ENCODE results near the gene CHST15.

The CHST15 gene

DNA sequence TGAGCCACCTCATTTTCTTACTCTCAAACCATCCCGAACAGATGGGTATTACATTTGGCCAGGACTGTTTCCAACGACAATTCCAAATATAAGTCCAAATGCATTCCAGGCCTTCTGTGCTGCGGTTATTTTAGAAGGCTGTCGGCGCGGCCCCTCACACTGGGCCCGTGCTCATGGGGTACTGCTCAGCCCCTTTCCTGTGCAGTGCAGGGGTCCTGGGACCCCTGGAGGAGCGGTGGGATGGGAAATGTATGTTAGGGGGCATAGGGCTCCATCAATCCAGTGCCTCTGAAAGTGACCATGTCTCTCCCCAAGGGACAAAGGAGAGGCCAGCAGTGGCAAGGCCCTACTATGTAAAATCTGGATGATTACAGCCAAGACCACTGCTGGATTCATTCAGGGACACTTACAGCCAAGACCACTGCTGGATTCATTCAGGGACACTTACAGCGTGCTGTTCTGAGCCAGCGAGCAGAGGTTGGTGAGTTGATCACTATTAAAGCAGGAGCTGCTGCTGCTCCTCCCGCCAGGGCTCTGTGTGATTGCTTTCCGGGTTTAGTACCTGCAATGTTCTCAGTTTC, 66.3 kb downstream of the CHST15 start:
- no peak for DNase-seq

DNA sequence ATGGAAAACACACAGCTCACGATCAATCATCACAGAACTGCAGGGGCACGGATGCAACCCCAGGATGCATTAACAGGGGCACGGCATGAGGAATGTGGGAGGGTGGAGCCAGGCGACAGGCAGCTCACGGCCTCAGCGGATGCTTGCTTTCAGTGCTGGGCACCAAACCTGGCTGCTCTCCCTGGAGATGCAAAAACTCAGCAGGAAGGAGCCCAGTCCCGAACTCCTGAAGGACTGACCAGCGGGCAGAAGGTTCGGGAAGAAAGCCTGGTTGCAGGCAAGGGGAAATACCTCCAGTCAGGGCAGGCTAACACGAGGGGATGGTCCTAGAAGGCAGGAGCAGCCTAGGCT, 66.8 kb downstream of the CHST15 start:
- DNase-seq = no peak

DNA sequence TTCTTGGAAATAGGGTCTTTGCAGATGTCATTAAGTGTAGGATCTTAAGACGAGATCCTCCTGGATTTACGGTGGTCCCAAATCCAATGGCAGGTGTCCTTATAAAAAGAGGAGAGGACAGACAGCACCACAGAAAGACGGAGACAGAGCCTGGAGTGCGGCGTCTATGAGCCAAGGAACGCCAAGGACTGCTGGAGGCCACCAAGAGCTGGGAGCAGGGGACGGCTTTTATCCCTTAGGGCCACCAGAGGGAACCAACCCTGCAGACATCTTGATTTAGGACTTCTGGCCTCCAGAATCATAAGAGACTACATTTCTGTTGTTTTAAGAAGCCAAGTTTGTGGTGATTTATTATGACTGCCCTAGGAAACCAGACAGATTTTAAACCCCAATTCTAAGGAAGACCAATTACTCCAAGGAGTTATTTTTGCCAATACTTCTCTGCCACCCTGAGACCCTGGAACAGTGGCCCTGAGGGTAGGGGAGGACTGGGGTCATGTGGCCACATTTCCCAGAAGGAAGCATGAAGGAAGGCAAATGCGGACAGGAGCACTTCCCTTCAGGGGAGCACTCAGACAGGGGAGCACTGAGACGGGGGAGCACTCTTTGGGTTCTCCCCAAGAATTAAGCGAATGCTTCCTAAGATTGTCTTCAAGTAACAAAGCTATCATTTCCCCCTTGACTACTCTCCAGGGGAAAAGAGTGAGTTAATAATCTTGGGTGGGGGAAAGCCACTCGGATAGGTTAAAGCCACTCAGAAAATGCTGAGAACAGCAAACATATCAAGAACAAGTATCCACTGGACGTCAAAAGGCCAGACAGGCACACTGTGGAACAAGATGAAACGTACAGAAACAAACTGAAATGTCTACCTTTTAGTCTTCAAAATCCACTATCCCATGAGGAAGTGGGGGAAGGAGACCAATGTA, 67.5 kb downstream of the CHST15 start:
- DNase-seq = no peak

DNA sequence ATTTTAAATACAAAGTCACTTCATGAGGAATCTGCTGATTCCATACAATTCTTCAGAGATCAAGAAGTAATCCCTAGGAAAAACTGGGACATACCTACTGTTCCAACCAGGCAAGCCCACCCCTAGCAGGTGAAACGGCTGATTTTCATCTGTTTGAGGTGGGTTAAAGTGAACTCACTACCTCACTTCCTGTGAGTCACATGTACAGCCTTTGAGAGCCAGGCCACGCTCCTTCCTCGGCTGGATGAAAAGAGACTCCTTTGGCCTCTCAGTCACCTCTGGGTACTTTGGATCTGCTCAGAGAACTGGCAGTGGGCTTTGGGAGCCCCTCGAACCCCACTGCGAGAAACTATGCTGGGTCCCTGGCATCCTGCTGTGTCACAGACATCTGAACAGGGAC, 68.2 kb downstream of the CHST15 start:
- DNase-seq = no peak

DNA sequence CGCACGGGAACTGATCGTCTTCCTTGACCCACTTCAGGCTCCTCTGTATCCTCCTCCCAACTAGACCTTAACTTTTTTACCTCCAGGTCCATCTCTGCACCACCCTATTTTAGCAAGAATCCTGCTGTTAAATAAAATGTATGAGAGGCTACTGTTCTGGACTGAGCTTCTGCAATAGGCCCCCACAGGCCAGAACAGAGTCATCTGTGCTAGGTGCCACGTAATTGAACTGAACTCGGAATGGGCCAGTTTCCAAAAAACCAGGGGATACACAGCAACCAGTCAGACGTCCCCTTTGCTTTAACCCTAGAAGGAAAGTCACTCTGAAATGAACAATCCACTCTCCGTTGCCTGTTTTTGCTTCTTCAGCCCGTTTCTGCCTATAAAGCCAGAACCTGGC, 71.3 kb downstream of the CHST15 start:
- no peak for DNase-seq

DNA sequence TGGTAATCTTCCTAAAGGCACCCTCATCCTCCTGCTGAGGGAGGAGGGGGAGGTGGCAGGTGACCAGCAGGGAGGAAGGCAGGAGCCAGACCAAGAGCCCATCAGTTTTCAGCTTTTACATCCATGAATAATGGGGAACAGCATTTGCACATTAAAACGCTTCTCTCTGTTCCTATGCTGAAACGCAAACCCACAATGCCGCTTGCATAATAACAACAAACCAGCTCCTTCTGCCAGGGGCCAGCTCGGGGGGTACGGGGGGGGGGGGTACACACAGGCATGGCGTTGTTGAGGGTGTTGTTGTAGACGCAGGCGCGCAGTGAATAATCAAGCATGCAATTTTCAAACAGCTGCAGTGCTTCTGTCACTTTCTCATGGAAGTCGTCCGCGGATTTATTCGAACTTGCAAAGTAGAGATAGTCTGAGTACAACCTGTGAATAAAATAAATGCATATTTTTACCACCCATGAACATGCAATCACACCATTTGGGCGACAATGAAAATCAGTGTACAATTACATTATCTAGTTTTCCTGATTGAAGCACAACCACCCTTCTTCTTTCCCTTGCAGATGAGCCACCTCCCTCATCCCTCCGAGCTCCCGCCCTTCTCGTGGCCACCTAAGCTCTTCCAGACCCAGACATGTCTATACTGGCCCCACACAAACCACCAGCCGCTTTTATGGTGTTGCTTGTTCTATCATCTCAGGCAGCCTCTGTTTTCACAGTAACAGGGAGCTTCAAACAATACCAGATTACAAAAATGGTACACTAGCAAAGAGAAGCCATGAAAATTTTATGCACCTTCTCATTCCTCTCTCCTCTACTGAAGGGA, 72.2 kb downstream of the CHST15 start:
- no peak for DNase-seq

DNA sequence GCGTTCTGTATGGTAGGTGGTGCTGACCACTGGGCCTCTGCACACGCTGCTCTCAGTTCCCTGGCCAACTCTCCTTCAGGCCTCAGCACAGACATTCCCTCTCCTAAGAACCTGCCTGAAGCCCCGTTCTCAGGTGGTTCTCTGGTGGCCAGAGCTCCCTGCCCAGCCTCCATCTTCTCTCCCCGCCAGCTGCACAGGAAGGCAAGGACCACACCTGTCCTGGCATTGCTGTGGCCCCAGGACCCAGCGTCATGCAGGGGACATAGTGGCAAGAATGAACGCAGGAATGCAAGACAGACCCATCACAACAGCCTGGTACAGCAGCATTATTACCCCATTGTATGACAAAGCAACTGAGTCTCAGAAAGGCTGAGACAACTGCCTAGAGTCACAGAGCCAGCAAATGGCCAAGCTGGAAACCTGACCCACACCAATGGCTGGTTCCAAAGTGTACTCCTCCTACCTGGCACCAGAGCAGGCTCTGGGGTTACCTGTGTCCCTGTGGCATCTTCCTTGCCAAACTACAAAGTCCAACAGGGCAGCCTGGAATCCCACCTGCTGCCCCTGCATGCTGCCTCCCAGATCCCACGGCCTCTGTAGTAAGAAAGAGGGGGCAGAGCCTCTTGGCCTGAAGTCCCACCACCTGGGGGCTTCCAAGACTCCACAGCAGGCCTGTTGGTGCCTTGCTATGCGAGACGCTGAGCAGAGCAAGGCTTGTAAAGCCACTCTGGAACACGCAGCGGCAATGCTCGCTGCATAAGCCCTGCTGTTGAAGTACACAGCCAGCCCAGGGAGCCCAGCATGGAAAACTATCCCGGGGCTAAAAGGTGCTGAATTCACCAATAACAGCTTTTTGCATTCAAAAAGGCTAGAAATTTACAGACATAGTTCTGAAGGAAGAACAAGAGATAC, 73.3 kb downstream of the CHST15 start:
- no peak for DNase-seq

DNA sequence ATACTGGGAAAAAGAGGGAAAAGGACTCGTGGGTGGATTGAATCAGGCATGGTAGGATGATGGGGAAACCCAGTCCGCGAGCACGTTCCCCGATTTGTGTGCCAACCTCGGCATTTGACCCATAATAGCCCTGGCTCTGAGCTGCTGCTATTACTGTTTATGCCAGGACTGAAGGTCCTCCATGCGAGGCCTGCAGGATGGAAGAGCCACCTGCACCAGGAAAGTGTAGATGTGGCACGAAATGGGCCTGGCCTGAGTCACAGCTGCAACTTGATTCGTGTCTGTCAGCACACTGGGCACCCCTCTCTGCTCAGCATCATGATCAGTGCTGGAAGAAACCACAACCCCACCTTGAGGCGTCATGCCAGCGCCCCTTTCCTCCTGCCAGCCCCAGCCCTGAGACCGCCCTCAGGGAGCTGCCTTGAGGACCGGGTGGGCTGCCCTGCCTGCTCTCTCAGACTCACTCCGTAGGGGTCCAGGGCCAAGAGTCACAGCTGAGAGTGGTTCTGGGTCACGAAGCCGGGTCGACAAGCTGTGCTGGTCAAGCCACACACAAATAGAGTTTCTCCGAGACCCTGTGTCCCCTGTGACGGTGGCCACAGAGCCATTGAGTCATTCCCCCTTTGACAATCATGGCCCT, 74.4 kb downstream of the CHST15 start:
- no peak for DNase-seq

DNA sequence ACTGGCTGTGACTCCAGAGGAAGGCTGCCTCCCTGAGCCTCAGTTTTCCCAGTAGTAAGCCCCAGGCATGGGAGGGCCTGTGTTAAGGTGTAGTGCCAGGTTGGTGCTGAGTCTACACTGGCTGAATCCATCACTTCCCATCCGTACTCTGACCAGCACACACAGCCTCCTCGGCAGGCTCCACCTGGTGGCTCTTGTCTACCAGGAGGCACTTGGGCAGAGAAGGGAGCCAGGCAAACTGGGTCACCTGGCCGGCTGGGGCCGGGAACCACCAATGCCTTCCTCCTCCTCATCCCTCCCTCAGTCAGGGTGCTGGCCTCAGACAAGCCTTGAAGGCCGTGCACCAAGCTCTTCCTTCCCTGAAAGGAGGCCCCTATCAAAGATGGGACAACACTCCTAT, 75.7 kb downstream of the CHST15 start:
- DNase-seq = no peak

DNA sequence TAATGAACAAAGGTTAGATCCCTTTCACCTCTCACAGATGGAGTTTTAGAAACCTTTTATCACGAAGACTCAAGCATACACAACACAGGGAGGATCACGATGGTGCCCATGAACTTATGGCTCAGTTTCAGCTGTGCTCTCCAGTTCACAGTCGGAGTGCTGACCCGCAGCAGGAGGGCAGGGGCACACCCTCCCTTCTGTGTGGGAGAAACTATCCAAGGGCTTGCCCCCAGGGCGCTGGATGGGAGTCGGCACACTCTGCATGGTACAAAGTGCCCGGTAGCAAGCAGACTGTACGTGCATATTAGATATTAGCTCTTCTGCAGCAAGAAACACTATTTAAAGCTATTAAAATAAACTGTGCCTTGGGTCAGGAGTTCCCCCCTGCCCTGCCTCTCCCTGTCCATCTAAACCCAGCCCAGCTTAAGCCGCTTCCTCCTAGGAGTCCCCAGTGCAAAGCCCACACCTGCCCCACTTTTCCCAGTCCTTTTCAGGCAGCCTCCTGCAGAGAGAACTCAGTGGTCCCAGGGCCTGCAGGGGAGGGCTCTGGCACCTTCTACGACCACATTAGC, 76.5 kb downstream of the CHST15 start:
- DNase-seq = no peak

DNA sequence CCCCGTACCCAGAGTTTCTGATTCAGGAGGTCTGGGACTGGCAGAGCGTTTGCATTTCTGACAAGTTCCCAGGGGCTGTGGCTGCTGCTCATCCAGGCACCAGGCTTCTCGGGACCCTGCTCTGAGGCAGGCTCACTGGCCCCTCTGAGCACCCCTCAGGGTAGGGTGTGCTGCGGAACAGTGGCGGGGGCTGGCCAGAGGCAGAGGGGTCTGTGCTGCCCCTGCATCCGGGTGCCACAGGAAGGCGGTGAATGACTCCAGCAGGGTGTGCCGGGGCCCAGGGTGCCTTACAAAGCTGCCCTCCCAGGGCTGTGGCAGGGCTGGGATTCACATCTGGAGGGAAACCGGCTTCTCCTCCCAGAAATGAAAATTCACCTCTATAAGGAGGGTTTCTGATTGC, 77.4 kb downstream of the CHST15 start:
- no peak for DNase-seq

DNA sequence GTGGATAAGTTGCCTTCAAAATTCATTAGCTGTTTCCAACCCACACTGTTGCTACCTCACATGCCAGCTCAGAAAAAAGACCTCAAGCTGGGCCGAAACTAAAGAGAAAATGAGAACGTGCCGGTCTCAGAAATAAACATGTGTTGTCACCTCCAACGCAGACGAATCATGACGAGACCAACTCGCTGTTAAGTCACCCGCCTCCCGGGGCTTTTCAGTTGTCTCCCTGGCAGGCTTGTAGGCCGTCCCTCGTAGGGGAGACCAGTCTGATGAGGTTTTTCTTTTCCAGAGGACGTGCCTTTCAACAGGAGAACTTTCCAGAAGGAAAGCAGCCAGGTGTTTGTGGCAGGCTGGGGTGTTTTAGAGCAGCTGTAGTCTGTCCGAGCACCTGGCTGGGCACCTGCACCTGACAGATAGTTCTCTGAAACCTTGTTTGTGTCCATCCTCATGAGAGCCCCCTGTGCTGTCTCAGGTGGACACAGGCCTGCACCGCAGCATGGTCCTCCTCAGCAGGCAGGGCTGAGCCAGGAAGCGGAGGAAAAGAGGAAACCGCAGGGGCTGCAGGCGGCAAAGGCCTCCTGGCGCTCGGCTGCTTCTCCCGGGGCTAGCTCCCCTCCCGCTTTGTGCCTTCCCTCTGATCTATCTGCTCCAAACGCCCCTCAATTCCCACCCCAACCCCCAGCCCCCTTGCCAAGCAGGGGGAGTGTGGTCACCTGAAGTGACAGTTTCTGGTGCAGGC, 78.8 kb downstream of the CHST15 start:
- DNase-seq = no peak

DNA sequence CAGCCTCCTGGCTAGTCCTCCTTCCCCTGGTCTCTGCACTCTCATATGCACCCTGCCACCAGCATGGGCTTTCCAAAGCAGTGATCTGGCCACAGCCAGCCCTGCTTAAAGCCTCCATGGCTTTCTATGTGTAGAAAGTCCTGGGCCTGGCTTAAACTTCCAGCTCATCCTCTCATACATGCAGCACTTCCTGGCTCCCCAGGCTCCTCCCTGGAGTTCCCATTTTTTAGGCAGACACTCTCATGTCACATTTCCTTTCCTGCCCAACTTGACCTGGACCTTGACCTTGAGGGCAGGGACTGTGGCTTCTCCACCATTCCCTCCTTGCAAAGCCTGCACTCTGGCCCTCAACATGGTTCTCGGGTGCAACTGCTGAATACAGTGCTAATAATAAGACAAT, 79.5 kb downstream of the CHST15 start:
- DNase-seq = no peak

DNA sequence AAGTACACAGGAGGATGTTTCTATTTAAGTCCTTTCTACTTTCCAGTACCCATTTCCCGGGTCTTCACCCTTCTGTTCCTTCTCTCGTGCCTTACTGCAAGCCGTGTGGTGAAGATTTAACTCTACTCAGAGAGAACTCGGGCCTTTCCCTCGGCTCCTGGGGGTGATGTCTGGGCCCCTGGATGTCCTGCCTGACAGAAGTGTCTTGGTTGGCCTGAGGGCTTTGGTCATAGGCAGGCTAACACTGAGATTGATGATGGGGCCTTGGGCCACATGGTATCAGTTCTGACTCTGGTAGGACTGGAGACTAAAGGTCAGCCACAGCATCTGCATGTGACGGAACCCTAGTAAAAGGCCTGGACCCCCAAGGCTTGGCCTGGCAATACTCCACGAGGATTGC, 80.4 kb downstream of the CHST15 start:
- no peak for DNase-seq

DNA sequence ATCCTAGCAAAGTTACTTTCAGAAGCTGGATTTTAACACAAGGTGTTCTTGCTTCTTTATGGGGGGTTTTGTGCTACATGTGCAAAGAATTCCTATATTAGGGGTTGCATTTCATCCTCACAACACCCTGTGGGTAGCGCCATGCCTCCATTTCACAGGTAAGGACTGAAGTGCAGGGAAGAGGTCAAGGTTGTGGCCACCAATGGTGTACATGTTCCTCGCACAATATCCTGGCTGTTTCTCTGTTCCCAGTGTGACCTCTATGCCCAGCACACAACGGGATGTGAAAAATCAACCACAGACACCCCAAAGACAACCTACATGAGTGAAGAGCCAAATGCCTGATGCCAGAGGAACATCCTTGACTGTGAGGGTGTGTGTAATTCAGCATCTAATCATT, 80.8 kb downstream of the CHST15 start:
- no peak for DNase-seq

DNA sequence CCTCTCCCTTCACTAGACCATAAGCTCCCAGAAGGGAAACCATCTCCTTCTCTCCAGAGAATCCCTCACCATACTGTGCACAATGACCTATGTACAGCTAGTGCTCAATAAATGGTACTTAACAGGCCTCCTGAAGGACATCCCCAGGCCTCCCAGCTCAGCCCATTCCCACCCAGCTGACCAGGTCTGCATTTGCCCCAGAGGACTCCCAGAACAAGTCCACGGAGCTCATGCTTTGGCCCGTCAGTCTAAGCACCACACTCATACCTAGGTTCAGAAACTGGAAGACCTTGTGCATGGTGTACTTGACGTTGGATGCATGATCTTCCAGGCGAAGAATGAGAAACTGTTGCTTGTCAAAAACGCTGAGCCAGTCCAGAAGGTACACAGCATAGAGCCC, 81.3 kb downstream of the CHST15 start:
- DNase-seq = no peak

DNA sequence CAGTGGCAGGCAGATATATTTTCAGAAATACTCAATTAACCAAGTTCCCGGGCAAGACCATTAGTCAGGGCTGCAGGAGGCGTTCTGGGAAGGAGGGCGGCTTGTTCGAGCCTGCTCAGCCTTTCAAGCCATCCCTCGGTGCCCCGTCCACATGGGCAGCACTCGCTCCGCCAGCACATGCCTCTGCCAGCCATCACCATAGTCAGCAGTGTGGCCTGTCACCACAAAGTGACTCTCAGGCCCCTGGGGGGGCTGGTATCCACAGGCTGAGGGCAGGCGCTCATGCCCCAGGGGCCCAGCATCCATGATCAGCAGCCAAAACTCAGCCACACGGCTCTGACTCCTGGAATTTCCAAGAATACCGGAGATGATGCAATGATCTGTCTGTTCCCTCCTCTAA, 81.9 kb downstream of the CHST15 start:
- no peak for DNase-seq

DNA sequence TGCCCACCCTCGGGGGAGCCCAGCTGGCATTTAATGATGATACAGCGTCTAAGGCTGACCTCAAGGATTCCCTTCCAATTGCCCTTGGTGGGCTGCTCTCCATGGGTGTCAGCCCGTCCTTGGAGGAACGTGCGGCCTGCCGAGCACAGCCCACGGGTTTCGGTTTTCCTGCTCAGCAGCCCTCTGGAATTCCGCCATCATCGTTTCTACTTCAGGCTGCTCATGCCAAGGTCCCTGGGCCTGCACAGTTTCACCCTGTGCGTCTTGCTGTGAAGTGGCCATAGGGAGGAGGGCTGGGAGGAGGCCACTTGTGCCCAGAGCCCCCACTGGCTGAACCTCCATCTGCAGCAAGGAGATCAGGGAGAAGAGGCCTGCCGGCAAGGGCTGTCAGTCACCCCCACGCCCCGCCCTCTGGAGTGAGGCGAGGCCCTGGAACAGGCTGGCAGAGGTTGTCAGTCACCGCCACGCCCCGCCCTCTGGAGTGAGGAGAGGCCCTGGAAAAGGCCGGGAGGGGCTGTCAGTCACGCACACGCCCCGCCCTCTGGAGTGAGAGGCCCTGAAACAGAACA, 82.8 kb downstream of the CHST15 start:
- no peak for DNase-seq

DNA sequence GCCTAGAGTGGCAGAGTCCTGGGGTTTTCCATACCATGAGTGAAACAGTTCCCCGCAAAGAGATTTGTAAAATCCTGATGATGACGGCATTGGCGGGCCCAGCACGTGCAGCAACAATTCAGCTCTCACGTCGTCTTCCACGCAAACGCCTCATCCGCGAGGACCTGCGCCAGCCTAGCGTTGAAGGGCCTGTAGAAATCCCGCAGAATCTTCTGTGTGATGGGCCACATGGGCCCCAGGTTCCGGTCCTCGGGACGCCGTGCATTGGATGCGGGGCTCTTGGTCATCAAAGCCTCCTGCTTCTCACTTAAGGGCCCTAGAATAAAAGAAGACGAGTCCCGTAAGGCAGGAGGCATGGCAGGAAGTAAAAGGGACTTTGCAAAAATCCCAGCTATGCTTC, 83.4 kb downstream of the CHST15 start:
- no peak for DNase-seq

DNA sequence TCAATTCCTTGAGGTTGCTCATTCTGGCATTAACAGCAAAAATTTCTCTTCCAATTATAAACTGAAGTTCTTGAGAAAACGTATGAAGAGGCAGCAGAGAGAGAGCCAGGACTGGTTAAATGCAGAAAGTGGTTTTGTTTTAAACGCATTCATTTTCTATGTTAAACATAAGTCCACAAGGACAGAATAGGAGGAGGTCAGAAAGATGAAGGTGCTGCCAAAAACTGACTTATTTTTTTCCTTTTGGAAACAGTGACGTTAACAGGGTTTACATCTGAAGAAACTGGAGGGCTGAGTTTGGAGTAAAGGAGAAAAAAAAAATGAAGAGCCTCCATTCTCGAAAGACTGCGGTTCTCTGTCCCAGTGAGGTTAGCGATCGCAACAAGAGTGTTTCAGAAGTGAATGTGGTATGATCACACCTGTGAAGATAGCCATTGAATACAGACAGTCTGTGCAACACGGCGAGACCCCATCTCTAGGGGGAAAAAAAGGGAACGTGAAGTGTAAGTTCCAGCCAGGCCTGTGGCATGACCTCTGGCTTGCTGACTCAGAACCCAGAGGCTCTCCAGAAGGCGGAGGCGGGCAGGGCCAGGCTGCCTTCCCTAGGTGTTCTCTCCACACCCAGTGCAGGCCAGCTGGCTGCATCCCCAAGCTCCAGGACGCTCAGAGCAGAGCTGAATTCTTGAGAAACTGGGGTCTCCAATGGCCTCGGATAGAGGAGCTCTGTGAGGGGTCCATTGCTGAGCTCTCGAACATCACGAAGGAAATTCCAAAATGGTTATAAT, 84.0 kb downstream of the CHST15 start:
- no peak for DNase-seq

All from activated naive CD4-positive, alpha-beta T cell (primary cell).